Measurements from ENCODE around the gene CRYGN.

CRYGN gene

DNA sequence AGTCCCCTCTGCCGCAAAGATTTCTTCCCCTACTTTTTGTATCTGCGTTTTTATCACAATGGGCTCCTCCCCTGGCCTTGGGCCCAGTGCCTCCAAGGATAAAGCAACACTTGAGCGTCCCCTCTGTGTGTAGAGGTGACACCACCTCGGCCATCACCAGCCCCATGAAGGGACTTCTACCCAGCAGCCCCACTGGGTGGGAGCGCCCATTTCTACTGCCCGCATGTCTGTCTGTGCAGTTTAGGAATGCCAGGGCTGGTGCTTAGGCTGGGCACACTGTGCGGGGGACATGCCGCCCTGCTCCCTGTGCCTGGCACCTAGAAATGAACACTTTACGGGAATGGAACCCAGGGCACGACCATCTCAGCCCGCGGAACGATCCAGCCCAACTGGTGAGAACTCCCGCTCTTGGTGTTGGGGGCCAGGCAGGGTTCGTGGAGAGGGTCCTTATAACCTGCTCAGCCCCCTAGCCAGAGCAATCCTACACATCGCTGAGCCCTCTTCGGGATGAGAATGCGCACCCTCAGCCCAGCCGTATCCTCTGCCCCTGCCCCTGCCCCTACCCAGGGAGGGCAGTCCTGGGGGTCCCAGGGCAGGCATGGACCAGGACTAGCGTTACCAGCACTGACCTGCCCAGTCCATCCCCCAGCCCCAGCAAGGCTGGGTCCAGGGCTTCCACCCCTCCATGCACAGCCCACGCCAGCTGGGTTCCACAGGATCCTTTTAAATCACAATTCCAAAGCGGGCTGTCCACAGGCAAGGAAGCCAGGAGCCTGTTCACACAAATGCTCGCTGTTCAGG lies 12.8 kb downstream of the CRYGN start:
- DNase-seq (ENCODE audit: low spot score), result no peak

- no peak for DNase-seq (ENCODE audit: low spot score)
These were observed 13.5 kb downstream of the CRYGN start for GRCh38 chr7:151426441-151426903.

- no peak for DNase-seq (ENCODE audit: low spot score)
These were observed 14.1 kb downstream of the CRYGN start for GRCh38 chr7:151425670-151426440.

GRCh38 chr7:151424799-151425198 lies 15.1 kb downstream of the CRYGN start:
- DNase-seq (ENCODE audit: low spot score), result no peak

GRCh38 chr7:151423936-151424335 lies 16.0 kb downstream of the CRYGN start:
- DNase-seq (ENCODE audit: low spot score), result no peak

- no peak for DNase-seq (ENCODE audit: low spot score)
These were observed 16.7 kb downstream of the CRYGN start for GRCh38 chr7:151423226-151423625.

DNA sequence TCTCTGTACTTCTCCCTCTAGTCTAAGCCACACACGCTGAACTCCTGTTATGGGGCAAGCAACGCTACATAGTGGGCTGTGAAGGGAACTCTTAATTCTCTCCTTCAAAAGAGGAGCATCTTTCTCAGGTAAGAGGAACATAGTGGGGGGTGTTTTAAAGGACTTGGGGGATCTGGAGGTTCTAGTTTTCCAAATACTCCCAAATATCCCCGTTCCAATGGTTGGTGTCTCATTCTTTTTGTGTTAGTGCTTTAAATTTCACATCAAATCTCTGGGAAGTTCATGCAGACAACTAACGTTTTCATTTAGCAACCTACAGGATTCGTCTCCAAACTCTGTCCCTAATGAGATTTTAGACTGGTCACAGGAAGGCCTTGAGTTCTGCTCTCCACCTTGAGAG lies 17.7 kb downstream of the CRYGN start:
- no peak for DNase-seq (ENCODE audit: low spot score)

GRCh38 chr7:151420144-151420543 lies 19.8 kb downstream of the CRYGN start:
- DNase-seq (ENCODE audit: low spot score), result no peak

DNA sequence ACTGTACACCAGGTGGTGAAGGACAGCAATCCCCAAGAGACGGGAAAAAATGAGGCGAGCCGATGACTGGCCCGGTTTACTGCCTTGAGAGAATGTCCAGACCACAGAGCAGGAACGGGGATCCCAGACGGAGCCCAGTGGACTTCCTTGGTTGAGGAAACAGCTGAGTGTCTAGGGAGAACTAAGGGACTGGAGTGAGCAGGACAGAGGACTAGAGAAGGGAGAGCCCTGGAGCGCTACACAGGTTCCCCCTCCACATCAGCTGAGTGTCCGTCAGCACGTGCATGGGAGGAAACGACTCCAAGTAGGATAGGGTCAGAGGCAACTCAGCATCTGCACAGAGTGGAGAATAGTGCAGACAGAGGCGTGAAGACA lies 23.0 kb downstream of the CRYGN start:
- no peak for DNase-seq (ENCODE audit: low spot score)

DNA sequence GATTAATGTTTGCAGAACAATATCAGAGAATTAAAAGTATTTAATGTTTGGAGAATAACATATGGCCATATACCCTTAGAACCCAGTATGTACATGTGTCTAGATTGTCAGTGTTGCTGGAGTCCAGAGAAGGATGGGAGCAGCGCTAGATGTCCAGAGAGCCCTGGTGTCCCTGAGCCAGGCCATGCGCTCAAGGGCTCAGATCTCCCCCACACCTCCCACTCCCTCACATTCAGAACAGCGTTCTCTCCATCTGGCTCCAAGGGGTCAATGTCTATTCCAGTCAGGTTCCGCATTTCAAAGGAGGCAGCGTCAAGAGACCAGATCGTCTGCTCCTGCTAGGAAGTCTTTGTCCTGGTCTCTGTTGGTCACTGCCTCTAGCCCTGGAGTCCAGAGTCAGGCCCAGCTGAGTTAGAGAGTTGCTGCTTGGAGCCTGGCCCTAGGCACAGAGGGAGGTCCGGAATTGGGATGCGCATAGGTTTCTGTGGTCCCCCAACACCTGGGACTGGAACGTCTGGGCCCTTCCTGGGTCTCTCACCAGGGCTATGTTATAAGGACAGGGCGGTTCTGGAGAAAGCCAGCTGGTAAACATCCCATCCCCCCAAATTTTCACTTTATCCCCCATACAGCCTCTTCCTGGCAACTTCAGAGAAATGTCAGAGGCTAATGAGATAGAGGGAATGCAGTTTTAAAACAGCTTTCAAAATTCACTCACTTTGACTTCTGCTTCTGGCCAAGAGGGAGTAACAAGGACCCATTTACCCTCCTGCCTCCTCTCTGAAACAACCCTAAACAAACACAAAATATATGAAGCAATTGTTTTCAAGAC lies 23.6 kb downstream of the CRYGN start:
- DNase-seq (ENCODE audit: low spot score), result no peak

DNA sequence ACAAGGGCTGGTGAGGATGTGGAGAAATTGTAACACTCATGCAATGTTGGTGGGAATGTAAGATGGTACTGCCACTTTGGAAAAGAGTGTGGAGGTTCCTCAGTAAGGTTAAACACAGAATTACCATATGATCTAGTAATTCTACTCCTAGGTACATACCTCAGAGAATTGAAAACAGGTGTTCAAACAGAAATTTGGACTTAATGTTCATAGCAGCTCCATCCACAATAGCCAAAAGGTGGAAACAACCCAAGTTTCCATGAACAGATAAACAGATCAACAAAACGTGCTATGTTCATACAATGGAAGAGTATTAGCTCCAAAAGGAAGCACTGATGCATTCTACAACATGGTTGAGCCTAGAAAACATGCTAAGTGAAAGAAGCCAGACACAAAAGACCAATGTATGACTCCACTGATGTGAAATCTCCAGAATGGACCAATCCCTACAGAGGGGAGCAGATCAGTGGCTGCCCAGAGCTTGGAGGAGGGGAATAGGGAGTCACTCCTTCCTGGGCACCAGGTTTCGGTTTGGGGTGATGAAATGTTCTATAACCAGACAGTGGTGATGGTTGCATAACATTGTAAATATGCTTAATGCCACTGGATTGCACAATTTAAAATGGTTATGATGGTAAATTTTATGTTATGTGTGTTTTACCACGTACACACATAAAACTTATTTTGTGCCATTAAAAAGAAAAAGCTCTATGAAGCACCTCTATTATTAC lies 24.4 kb downstream of the CRYGN start:
- DNase-seq (ENCODE audit: low spot score), result no peak

- DNase-seq (ENCODE audit: low spot score), result no peak
These were observed 26.7 kb downstream of the CRYGN start for GRCh38 chr7:151413241-151413640.

DNA sequence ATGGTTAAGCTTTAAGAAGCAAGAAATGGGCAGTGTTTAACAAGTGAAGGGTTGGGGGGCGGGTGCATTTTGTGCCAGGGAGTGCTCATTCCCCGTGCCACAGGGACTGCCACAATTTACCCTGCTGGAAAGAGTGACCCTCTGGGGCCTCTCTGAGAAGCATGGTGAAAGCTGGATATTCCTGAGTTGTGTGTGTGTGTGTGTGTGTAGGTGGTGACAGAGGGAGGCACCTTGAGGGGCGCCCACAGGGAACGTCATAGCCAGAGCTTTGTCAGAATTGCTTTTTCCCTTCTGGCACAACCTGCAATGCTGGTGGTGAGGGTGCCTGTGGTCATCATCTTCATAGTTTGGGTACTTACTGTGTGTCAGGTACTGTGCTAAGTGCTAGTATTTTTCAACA lies 27.6 kb downstream of the CRYGN start:
- no peak for DNase-seq (ENCODE audit: low spot score)

- DNase-seq (ENCODE audit: low spot score), result no peak
These were observed 28.4 kb downstream of the CRYGN start for GRCh38 chr7:151411551-151411950.

- no peak for DNase-seq (ENCODE audit: low spot score)
These were observed 29.2 kb downstream of the CRYGN start for GRCh38 chr7:151410405-151411390.

- DNase-seq (ENCODE audit: low spot score), result no peak
These were observed 30.1 kb downstream of the CRYGN start, which contains the start of gene WDR86 for GRCh38 chr7:151409667-151410404. WDR86 (minus strand) TSS chr7:151410038; CDS start chr7:151409589, 449 bp downstream.

DNA sequence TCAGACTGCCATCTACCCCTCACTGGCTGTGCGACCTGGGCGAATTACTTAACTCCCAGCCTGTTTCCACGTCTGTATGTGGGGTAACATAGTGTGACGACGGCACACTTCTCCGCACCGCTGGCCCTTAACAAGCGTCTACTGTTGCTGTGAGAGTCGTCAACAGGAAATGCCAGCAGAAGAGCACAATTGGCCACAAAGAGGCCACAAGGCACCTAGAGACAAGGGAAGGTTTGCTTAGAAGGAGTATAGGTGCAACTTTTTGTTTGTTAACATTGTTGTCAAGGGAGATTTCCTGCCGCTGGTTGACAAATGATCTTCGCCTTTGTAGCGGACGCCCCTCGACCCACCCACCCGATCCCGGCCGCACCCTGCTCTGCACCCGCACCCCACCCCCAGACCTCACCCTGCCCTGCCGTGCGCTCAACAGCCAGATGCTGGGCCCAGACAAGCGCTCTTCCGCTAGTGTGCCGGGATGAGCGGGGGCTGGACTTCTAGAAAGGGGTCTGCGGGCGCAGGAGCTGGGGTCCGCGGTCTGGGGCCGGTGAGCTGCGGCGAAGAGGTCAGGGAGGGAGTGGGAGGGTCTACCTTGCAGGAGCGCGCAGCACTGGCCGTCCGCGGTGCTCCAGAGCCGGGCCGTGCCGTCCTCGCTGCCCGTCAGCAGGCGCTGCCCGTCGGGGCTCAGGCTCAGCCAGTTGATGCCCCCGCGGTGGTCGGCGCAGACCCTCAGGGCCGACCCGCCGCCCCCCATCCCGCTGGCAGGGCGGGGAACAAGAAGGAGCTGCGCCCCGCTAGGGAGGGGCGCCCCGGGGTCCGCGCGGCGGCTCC lies 30.9 kb downstream of the CRYGN start:
- DNase-seq (ENCODE audit: low spot score), result peak; percentile 64

DNA sequence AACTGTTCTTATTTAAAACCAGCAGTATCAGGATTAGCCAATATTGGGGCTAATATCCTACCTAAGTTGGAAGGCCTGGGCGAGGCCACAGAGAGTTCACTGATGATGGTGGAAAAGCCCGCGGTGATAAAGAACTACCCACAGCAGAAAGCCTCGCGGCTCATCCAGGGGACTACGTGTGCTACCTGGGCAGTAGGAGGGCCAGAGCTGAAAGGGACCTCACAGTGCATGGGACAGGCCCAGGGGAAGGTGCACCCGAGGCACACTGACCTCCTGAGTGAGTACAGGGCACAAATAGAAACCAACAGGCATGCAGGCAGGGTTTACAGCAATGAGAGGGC lies 31.5 kb downstream of the CRYGN start:
- DNase-seq (ENCODE audit: low spot score), result no peak

Measured in CD4-positive, alpha-beta T cell treated with Interleukin-6 at 100 ng/mL for 8 hours (primary cell).